K562 (cell line): ENCODE results near the gene FOXR1. TPM values are rescaled to one million over a fixed set of nuclear protein-coding genes. Genes with fewer than 3 reads are reported as not detected.
"Not testable (repeated sequence)": the region's sequence is repeated elsewhere in the genome, so short reads cannot be mapped to it uniquely, and the experiment has no call there.

Experiments used
- ATAC-seq: fragments of 200-7000 bp; cut with Tn5 transposase; 3 replicates; pipeline ENCODE4 v1.9.1; 2020; ENCODE audit warnings: moderate library complexity
- BruUV-seq: library from RNA; stranded (reverse); fragments of 400-500 nt; replicated peaks from 2 replicates; lab custom pipeline; 2021; lab: Mats Ljungman, UMichigan
- CTCF ChIA-PET: fragments of 300-600 bp; formaldehyde crosslinking; extraction: SDS; loops from one replicate; lab custom pipeline; 2021; ENCODE audit warnings: low intra/inter-chr PET ratio; lab: Yijun Ruan, JAX
- POLR2A ChIA-PET: fragments of 300-600, 350-650 bp; sonication (Branson Sonifier 250); formaldehyde crosslinking; extraction: SDS; loops from one replicate; lab custom pipeline; 2021; ENCODE audit warnings: antibody characterized with exemption, inconsistent platforms; lab: Yijun Ruan, JAX
- DNase-seq, 4 experiments: peaks; one replicate each; pipeline versions ENCODE4 v3.0.0 to v3.0.0-alpha.2; 2011 to 2018; ENCODE audit warnings: low spot score in 3 of 4, mixed read lengths in 3 of 4; ENCODE audit errors: extremely low read depth in 1 of 4
- FAIRE-seq: peaks from 2 replicates; lab custom pipeline; 2011; peaks lifted over from hg19 to GRCh38; lab: Jason Lieb, UNC
- H2AFZ ChIP-seq: 2 replicates; pipeline ENCODE4 v1.6.0; 2011; ENCODE audit warnings: low read depth, low read length, control low read depth, inconsistent platforms
- H3K27ac ChIP-seq: fragments of 200-600 bp; 3 replicates; pipeline ENCODE4 v1.8.0; 2011; ENCODE audit warnings: low read depth, mild to moderate bottlenecking, control low read depth, inconsistent platforms, low read length, moderate library complexity, mixed read lengths; ENCODE audit errors: extremely low read depth
- H3K27me3 ChIP-seq, 2 experiments: fragments of 300-600 bp in 1 of 2; 2 replicates in 1 of 2; 3 replicates in 1 of 2; pipeline versions ENCODE4 v1.6.0 to v1.8.0; 2011; ENCODE audit warnings: inconsistent platforms in 2 of 2, low read length in 2 of 2, mild to moderate bottlenecking in 1 of 2, mixed read lengths in 1 of 2, moderate library complexity in 1 of 2; ENCODE audit not compliant: control insufficient read depth in 2 of 2, insufficient read depth in 2 of 2
- H3K36me3 ChIP-seq: fragments of 300-600 bp; 3 replicates; pipeline ENCODE4 v1.8.0; 2011; ENCODE audit warnings: mild to moderate bottlenecking, low read length, inconsistent platforms; ENCODE audit not compliant: control insufficient read depth, insufficient read depth
- H3K4me1 ChIP-seq, 2 experiments: fragments of 200-600 bp in 1 of 2; replicated peaks in 1 of 2; 2 replicates in 1 of 2; 3 replicates in 1 of 2; pipeline versions ENCODE4 v1.5.1 to v1.8.0; 2011; ENCODE audit warnings: inconsistent platforms in 2 of 2, low read length in 2 of 2, mild to moderate bottlenecking in 1 of 2, mixed read lengths in 1 of 2, moderate library complexity in 1 of 2; ENCODE audit not compliant: control insufficient read depth in 2 of 2, insufficient read depth in 2 of 2
- H3K4me2 ChIP-seq: 2 replicates; pipeline ENCODE4 v1.6.1; 2011; ENCODE audit warnings: low read length, control low read depth, inconsistent platforms, mixed read lengths; ENCODE audit not compliant: insufficient read depth
- H3K4me3 ChIP-seq: fragments of 200-600 bp; sonication (generic), shearing (Covaris generic); 2 replicates; pipeline ENCODE4 v1.5.1; 2016; ENCODE audit warnings: control low read depth, inconsistent platforms
- H3K79me2 ChIP-seq: fragments of 200-600 bp; 3 replicates; pipeline ENCODE4 v1.8.0; 2011; ENCODE audit warnings: low read length, inconsistent platforms; ENCODE audit not compliant: control insufficient read depth, insufficient read depth
- H3K9ac ChIP-seq, 2 experiments: 2 replicates each; pipeline versions ENCODE4 v1.6.0 to v1.6.1; 2011; ENCODE audit warnings: low read depth in 2 of 2, low read length in 2 of 2, control low read depth in 1 of 2, inconsistent platforms in 1 of 2, mild to moderate bottlenecking in 1 of 2, mixed read lengths in 1 of 2; ENCODE audit not compliant: insufficient read depth in 1 of 2
- H3K9me1 ChIP-seq: one replicate; pipeline ENCODE4 v1.6.0; 2011; ENCODE audit warnings: inconsistent platforms, mild to moderate bottlenecking, low read length, moderate library complexity; ENCODE audit not compliant: control insufficient read depth, insufficient read depth
- H3K9me3 ChIP-seq: replicated peaks from 2 replicates; pipeline ENCODE4 v1.5.1; 2011; ENCODE audit warnings: low read depth, low read length, inconsistent platforms; ENCODE audit not compliant: control insufficient read depth, insufficient read depth
- H4K20me1 ChIP-seq: replicated peaks from 2 replicates; pipeline ENCODE4 v1.6.1; 2011; ENCODE audit warnings: low read length, inconsistent platforms, mixed read lengths; ENCODE audit not compliant: control insufficient read depth, insufficient read depth
- ARID1B ChIP-seq: fragments of 450-650 bp; IDR thresholded peaks from 2 replicates; pipeline ENCODE4 v1.6.1; 2016; ENCODE audit warnings: antibody characterized with exemption, mild to moderate bottlenecking, inconsistent platforms
- DDX20 ChIP-seq: fragments of 450-650 bp; IDR thresholded peaks from 2 replicates; pipeline ENCODE4 v1.6.1; 2016; ENCODE audit warnings: missing genetic modification characterization, low read depth, mild to moderate bottlenecking, missing compliant biosample characterization, moderate library complexity
- ETV5 ChIP-seq: sonication (generic); formaldehyde crosslinking; IDR thresholded peaks from 2 replicates; pipeline ENCODE4 v1.4.0; 2020; ENCODE audit warnings: low read depth, mild to moderate bottlenecking, missing genetic modification reagents
- KLF13 ChIP-seq: fragments of 450-650 bp; IDR thresholded peaks from 2 replicates; pipeline ENCODE4 v1.6.1; 2016; ENCODE audit warnings: missing genetic modification characterization, low read depth, mild to moderate bottlenecking, missing compliant biosample characterization, moderate library complexity, borderline replicate concordance
- POLR2AphosphoS2 ChIP-seq: IDR thresholded peaks from 2 replicates; pipeline ENCODE4 v1.6.1; 2012; ENCODE audit warnings: low read length, improper control_type of control experiment
- STAG1 ChIP-seq: sonication (generic); formaldehyde crosslinking; IDR thresholded peaks from 2 replicates; pipeline ENCODE4 v1.5.0; 2020; ENCODE audit warnings: missing genetic modification reagents, borderline replicate concordance
- TCF7L2 ChIP-seq: fragments of 150-350 bp; IDR thresholded peaks from 2 replicates; pipeline ENCODE4 v1.6.1; 2016; ENCODE audit warnings: low read depth, mild to moderate bottlenecking, low read length, moderate library complexity
- UBTF ChIP-seq, 2 experiments: IDR thresholded peaks; 2 replicates each; pipeline ENCODE4 v1.6.1; 2012; ENCODE audit warnings: improper control_type of control experiment in 2 of 2, low read depth in 2 of 2, low read length in 2 of 2, borderline replicate concordance in 1 of 2
- XRCC5 ChIP-seq: fragments of 200-400 bp; formaldehyde crosslinking; IDR thresholded peaks from 2 replicates; pipeline ENCODE4 v1.6.1; 2017; ENCODE audit warnings: low read depth, mild to moderate bottlenecking, low read length
- ZNF146 ChIP-seq: IDR thresholded peaks from one replicate; pipeline ENCODE4 v1.6.1; 2018; ENCODE audit warnings: missing compliant biosample characterization; ENCODE audit not compliant: unreplicated experiment
- WGBS: fragments of 100-300 bp; shearing (Covaris generic); methylation state at CpG from one replicate; pipeline ENCODE4 v1.1.6; 2016; ENCODE audit warnings: low coverage, mixed read lengths; ENCODE audit not compliant: insufficient coverage; ENCODE audit errors: missing lambda C conversion rate; 5-methylcytosine and 5-hydroxymethylcytosine counted together
- in situ Hi-C: fragments of 300-500 bp; cut with MboI; formaldehyde crosslinking; loops from 4 replicates; pipeline ENCODE4 v1.15.0; 2018; ENCODE audit warnings: inconsistent platforms, mixed read lengths
- intact Hi-C: fragments of 100-400 bp; cut with micrococcal nuclease; formaldehyde crosslinking; loops from 2 replicates; pipeline ENCODE4 v1.14.2; 2022
- polyA plus RNA-seq, 8 experiments: library from polyadenylated mRNA; depleted of rRNA in 4 of 8; stranded (reverse) in 5 of 8; unstranded in 3 of 8; fragments of >200 nt; fragmentation: Nextera tagmentation in 2 of 8; fragmentation: Illumina TruSeq in 1 of 8; extraction: Ambion mirVana in 2 of 8; extraction: Trizol in 1 of 8; gene quantifications; 2 replicates each; pipeline versions ENCODE4 v1.2.1 to v1.2.3, GENCODE V29; 2011 to 2014; ENCODE audit warnings: inconsistent platforms in 1 of 8, missing spikeins in 1 of 8
- total RNA-seq, 7 experiments: library from RNA; depleted of rRNA in 6 of 7; stranded (reverse); fragments of >200 nt in 6 of 7; fragmentation: Illumina TruSeq in 2 of 7; extraction: Trizol in 2 of 7; gene quantifications; 2 replicates each; pipeline versions ENCODE4 v1.2.1 to v1.2.3, GENCODE V29; 2011 to 2021; ENCODE audit warnings: low replicate concordance in 1 of 7

FOXR1 gene
- total and polyA plus RNA-seq, 9 of the 15 experiments (the other 6 are each of a cell fraction or from before 2014, with no cell fraction given): not detected

- Histone ChIP-seq H3K27me3 (peaks cover 14 to 32% of the 10 kb centered on the region in 2 experiments; a peak in 4 of 5 replicates), H3K4me1 (peaks cover 0 to 14% of the 10 kb centered on the region in 2 experiments; a peak in 3 of 5 replicates)
- H2AFZ ChIP-seq, ATAC-seq, H3K9me1 ChIP-seq, POLR2A ChIA-PET, H3K36me3 ChIP-seq, H3K9ac ChIP-seq, H3K4me3 ChIP-seq, BruUV-seq, H3K4me2 ChIP-seq, H4K20me1 ChIP-seq, H3K9me3 ChIP-seq, H3K27ac ChIP-seq, CTCF ChIA-PET, DNase-seq, H3K79me2 ChIP-seq, in situ Hi-C loops: not testable (repeated sequence)
- 6% methylated on average over 6 of the region's 6 CpGs for WGBS
- intact Hi-C loops: loop anchor here (10.0 kb wide), 1 partner anchor 299 kb away; no protein-coding TSS in a partner anchor
- FAIRE-seq: peak; percentile 32
Observed at GRCh38 chr11:118953976-118954375, 17.6 kb upstream of the FOXR1 start.

GRCh38 chr11:118956094-118956846 is 15.3 kb upstream of the FOXR1 start, which contains the start of gene UPK2:
UPK2 (plus strand) TSS chr11:118956298; CDS start chr11:118956351, 53 bp downstream.
- H3K4me2 ChIP-seq: no peak within 1 kb of the TSS; the same call in 1 of the 2 replicates
- FAIRE-seq: peak; percentile 87
- in situ Hi-C loops: no loop called here
- H3K27me3 ChIP-seq: peaks cover 12 to 33% of the 10 kb centered on the region in 2 experiments; a peak in 4 of 5 replicates
- H2AFZ ChIP-seq: no peak within 1 kb of the TSS
- peak within 1 kb of the TSS in 1 of 2 experiments; percentile 42; a peak in 1 of 4 replicates for H3K9ac ChIP-seq
- DNase-seq: peak; percentile 84 to 91 (median 90)
- H4K20me1 ChIP-seq: no peaks in the 10 kb centered on the region; the same call in none of the 2 replicates
- no peaks in the 10 kb centered on the region for H3K79me2 ChIP-seq
- H3K27ac ChIP-seq: no peak within 1 kb of the TSS
- H3K9me1 ChIP-seq: no peaks in the 10 kb centered on the region
- peaks cover 0 to 17% of the 10 kb centered on the region in 2 experiments; a peak in 3 of 5 replicates for H3K4me1 ChIP-seq
- ChIA-PET CTCF (interaction anchor here (0.6 to 2.8 kb wide), 6 partner anchors 28 to 357 kb away, joined by 3 to 18 read pairs (median 6); no protein-coding TSS in a partner anchor), POLR2A (interaction anchor here (0.5 to 0.6 kb wide), 3 partner anchors 32 to 400 kb away, joined by 3 read pairs; no protein-coding TSS in a partner anchor)
- BruUV-seq: no TSS peak
- intact Hi-C loops: loop anchor here (1.0 to 10.0 kb wide), 3 partner anchors 27 to 301 kb away; no protein-coding TSS in a partner anchor
- ATAC-seq: peak; percentile 98
- no peaks in the 10 kb centered on the region for H3K9me3 ChIP-seq
- no peak within 1 kb of the TSS for H3K4me3 ChIP-seq
- H3K36me3 ChIP-seq: no peaks in the 10 kb centered on the region
- 2% methylated on average over 7 of the region's 7 CpGs for WGBS
- TF ChIP-seq TCF7L2 (no peak), STAG1 (peak; percentile 90), DDX20 (tag) (no peak), ETV5 (CRISPR knock-in tag) (0 out of 2 replicates have a peak, but pooled peaks have one; percentile 25), ZNF146 (CRISPR knock-in tag) (no peak), ARID1B (no peak), KLF13 (tag) (no peak), XRCC5 (0 out of 2 replicates have a peak, but pooled peaks have one; percentile 75), UBTF (IDR thresholded peaks at IDR 0.05; ENCODE audit: borderline replicate concordance in 1 of 2, low read depth in 2 of 2, low read length in 2 of 2) (no peak), POLR2AphosphoS2 (no peak)
